WTC11 (cell line): Measurements from ENCODE around the gene ARAP3. TPM values are rescaled to one million over a fixed set of nuclear protein-coding genes. Genes with fewer than 3 reads are reported as not detected.

Source experiments
- E2F1 ChIP-seq: sonication (generic); formaldehyde crosslinking; IDR thresholded peaks from 2 replicates; pipeline ENCODE4 v1.8.0; 2022; ENCODE audit warnings: mild to moderate bottlenecking, missing genetic modification reagents
- E2F4 ChIP-seq: sonication (generic); formaldehyde crosslinking; IDR thresholded peaks from 2 replicates; pipeline ENCODE4 v1.8.1; 2022; ENCODE audit warnings: low read depth, mild to moderate bottlenecking, moderate library complexity, missing genetic modification reagents, borderline replicate concordance
- ETV6 ChIP-seq: sonication (generic); formaldehyde crosslinking; IDR thresholded peaks from 2 replicates; pipeline ENCODE4 v1.8.1; 2022; ENCODE audit warnings: mild to moderate bottlenecking, missing genetic modification reagents
- FOXJ3 ChIP-seq: sonication (generic); formaldehyde crosslinking; IDR thresholded peaks from 2 replicates; pipeline ENCODE4 v1.9.0; 2021; ENCODE audit warnings: missing genetic modification reagents, mild to moderate bottlenecking, borderline replicate concordance
- FOXP4 ChIP-seq: sonication (generic); formaldehyde crosslinking; IDR thresholded peaks from 2 replicates; pipeline ENCODE4 v1.8.0; 2022; ENCODE audit warnings: mild to moderate bottlenecking, missing genetic modification reagents
- HMGA2 ChIP-seq: fragments of 250-450 bp; sonication (Bioruptor Pico); IDR thresholded peaks from 2 replicates; pipeline ENCODE4 v1.4.0; 2021; ENCODE audit warnings: mild to moderate bottlenecking, moderate library complexity
- IRF1 ChIP-seq: sonication (generic); formaldehyde crosslinking; IDR thresholded peaks from 2 replicates; pipeline ENCODE4 v1.8.0; 2023; ENCODE audit warnings: missing genetic modification reagents
- NFYB ChIP-seq: sonication (generic); formaldehyde crosslinking; conservative IDR thresholded peaks from 2 replicates; pipeline ENCODE4 v1.8.0; 2022; ENCODE audit warnings: low read depth, missing genetic modification reagents
- OVOL2 ChIP-seq: fragments of 250-450 bp; sonication (Bioruptor Pico); IDR thresholded peaks from 2 replicates; pipeline ENCODE4 v1.9.0; 2021; ENCODE audit warnings: mild to moderate bottlenecking, borderline replicate concordance
- PRRX2 ChIP-seq: fragments of 250-450 bp; sonication (Bioruptor Pico); IDR thresholded peaks from 2 replicates; pipeline ENCODE4 v1.8.0; 2021; ENCODE audit warnings: mild to moderate bottlenecking
- RORB ChIP-seq: fragments of 250-450 bp; sonication (Bioruptor Pico); IDR thresholded peaks from 2 replicates; pipeline ENCODE4 v1.9.0; 2021; ENCODE audit warnings: mild to moderate bottlenecking
- STAT6 ChIP-seq: sonication (generic); formaldehyde crosslinking; conservative IDR thresholded peaks from 2 replicates; pipeline ENCODE4 v1.8.1; 2023; ENCODE audit warnings: mild to moderate bottlenecking, low read depth, missing genetic modification reagents, moderate library complexity
- TP53 ChIP-seq: sonication (generic); formaldehyde crosslinking; IDR thresholded peaks from 2 replicates; pipeline ENCODE4 v1.8.1; 2023; ENCODE audit warnings: mild to moderate bottlenecking, missing genetic modification reagents
- ZNF317 ChIP-seq: sonication (generic); formaldehyde crosslinking; IDR thresholded peaks from 2 replicates; pipeline ENCODE4 v1.8.1; 2023; ENCODE audit warnings: low read depth, mild to moderate bottlenecking, moderate library complexity, missing genetic modification reagents, borderline replicate concordance
- ZNF423 ChIP-seq: fragments of 250-450 bp; sonication (Bioruptor Pico); IDR thresholded peaks from 2 replicates; pipeline ENCODE4 v2.1.2; 2022; ENCODE audit warnings: mild to moderate bottlenecking, moderate library complexity
- total RNA-seq: library from RNA; stranded (reverse); gene quantifications from 3 replicates; pipeline ENCODE4 v1.2.3, GENCODE V29; 2021
- TF ChIP-seq, protein P1 (sequence below): sonication (generic); formaldehyde crosslinking; IDR thresholded peaks from 2 replicates; pipeline ENCODE4 v1.8.0; 2023; ENCODE audit warnings: missing genetic modification reagents, mild to moderate bottlenecking, borderline replicate concordance
- TF ChIP-seq, protein P2 (sequence below): fragments of 250-450 bp; sonication (Bioruptor Pico); IDR thresholded peaks from 2 replicates; pipeline ENCODE4 v2.1.2; 2022; ENCODE audit warnings: mild to moderate bottlenecking, moderate library complexity

ARAP3 gene
- total RNA-seq, 1 experiment from 2014 or later = 60.4 TPM

- TF ChIP-seq, protein P1, sequence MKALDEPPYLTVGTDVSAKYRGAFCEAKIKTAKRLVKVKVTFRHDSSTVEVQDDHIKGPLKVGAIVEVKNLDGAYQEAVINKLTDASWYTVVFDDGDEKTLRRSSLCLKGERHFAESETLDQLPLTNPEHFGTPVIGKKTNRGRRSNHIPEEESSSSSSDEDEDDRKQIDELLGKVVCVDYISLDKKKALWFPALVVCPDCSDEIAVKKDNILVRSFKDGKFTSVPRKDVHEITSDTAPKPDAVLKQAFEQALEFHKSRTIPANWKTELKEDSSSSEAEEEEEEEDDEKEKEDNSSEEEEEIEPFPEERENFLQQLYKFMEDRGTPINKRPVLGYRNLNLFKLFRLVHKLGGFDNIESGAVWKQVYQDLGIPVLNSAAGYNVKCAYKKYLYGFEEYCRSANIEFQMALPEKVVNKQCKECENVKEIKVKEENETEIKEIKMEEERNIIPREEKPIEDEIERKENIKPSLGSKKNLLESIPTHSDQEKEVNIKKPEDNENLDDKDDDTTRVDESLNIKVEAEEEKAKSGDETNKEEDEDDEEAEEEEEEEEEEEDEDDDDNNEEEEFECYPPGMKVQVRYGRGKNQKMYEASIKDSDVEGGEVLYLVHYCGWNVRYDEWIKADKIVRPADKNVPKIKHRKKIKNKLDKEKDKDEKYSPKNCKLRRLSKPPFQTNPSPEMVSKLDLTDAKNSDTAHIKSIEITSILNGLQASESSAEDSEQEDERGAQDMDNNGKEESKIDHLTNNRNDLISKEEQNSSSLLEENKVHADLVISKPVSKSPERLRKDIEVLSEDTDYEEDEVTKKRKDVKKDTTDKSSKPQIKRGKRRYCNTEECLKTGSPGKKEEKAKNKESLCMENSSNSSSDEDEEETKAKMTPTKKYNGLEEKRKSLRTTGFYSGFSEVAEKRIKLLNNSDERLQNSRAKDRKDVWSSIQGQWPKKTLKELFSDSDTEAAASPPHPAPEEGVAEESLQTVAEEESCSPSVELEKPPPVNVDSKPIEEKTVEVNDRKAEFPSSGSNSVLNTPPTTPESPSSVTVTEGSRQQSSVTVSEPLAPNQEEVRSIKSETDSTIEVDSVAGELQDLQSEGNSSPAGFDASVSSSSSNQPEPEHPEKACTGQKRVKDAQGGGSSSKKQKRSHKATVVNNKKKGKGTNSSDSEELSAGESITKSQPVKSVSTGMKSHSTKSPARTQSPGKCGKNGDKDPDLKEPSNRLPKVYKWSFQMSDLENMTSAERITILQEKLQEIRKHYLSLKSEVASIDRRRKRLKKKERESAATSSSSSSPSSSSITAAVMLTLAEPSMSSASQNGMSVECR (CRISPR knock-in tag) = peak; percentile 9; the same call in 1 of the 2 replicates
- TF ChIP-seq RORB (CRISPR knock-in tag) (no peak), E2F1 (no peak), TP53 (CRISPR knock-in tag) (no peak), FOXJ3 (CRISPR knock-in tag) (no peak), NFYB (no peak), FOXP4 (CRISPR knock-in tag) (no peak), ZNF317 (CRISPR knock-in tag) (no peak), IRF1 (CRISPR knock-in tag) (no peak), E2F4 (CRISPR knock-in tag) (no peak), PRRX2 (no peak), HMGA2 (CRISPR knock-in tag) (no peak), ZNF423 (CRISPR knock-in tag) (peak; percentile 38), STAT6 (CRISPR knock-in tag) (no peak), ETV6 (CRISPR knock-in tag) (no peak), OVOL2 (CRISPR knock-in tag) (no peak)
- TF ChIP-seq, protein P2, sequence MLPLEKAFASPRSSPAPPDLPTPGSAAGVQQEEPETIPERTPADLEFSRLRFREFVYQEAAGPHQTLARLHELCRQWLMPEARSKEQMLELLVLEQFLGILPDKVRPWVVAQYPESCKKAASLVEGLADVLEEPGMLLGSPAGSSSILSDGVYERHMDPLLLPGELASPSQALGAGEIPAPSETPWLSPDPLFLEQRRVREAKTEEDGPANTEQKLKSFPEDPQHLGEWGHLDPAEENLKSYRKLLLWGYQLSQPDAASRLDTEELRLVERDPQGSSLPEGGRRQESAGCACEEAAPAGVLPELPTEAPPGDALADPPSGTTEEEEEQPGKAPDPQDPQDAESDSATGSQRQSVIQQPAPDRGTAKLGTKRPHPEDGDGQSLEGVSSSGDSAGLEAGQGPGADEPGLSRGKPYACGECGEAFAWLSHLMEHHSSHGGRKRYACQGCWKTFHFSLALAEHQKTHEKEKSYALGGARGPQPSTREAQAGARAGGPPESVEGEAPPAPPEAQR (CRISPR knock-in tag) = no peak
Observed at GRCh38 chr5:141618030-141618803, 63.8 kb downstream of the ARAP3 start (continued).
